ENCODE data around the gene CACNA1B. TPM values are rescaled to one million over a fixed set of nuclear protein-coding genes. Genes with fewer than 3 reads are reported as not detected.
"Not testable (repeated sequence)": the region's sequence is repeated elsewhere in the genome, so short reads cannot be mapped to it uniquely, and the experiment has no call there.

Gene CACNA1B
- total RNA-seq, result 1 to 10 TPM; 3.6 to 7.9 TPM
- polyA plus RNA-seq (2013, experiment 1 of 2), result 1.7 TPM
- polyA plus RNA-seq (2013, experiment 2 of 2), result 1.1 TPM
- long read RNA-seq, experiment 1, partial matches to known transcripts, result 0 of 2 reads
- long read RNA-seq, experiment 1, other reads (novel, unspliced or antisense), result 2 of 2 reads
- long read RNA-seq, experiment 2, partial matches to known transcripts, result 6 of 19 reads
- long read RNA-seq, experiment 2, other reads (novel, unspliced or antisense), result 13 of 19 reads
- long read RNA-seq, experiment 3, partial matches to known transcripts, result 1 of 5 reads
- long read RNA-seq, experiment 3, other reads (novel, unspliced or antisense), result 4 of 5 reads
- long read RNA-seq, experiment 4, partial matches to known transcripts, result 0 of 1 reads
- long read RNA-seq, experiment 4, other reads (novel, unspliced or antisense), result 1 of 1 reads

DNA sequence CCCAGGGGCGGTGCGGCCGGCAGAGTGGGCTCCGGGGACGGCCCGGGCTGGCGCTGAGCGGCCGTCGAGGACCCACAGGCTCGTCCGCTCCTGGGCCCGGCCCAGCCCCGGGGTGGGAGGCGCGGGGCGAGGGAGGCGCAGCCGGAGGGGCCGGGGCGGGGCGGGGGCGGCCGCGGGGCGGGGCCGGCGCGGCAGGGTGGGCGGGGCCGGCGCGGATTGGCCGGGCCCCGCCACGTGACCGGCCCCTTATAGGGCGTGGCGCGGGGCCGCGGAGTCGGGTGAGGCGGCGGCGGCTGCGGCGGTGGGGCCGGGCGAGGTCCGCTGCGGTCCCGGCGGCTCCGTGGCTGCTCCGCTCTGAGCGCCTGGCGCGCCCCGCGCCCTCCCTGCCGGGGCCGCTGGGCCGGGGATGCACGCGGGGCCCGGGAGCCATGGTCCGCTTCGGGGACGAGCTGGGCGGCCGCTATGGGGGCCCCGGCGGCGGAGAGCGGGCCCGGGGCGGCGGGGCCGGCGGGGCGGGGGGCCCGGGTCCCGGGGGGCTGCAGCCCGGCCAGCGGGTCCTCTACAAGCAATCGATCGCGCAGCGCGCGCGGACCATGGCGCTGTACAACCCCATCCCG is at the start of gene CACNA1B:
Gene CACNA1B (plus strand): TSS at position 277 of the 617 bp plus-strand sequence. CDS start 152 bp downstream, at position 429.
- H3K36me3 Mint-ChIP-seq (ENCODE audit: low read depth); H3K4me3 ChIP-seq (ENCODE audit: low read length); H3K9me3 ChIP-seq (ENCODE audit: control insufficient read depth, low read length); H3K9me3 Mint-ChIP-seq; H3K27ac Mint-ChIP-seq; H3K4me1 ChIP-seq (ENCODE audit: control insufficient read depth, insufficient read depth, low read length); H3K36me3 ChIP-seq (ENCODE audit: control insufficient read depth, insufficient read depth, low read length); H3K27ac ChIP-seq (ENCODE audit: low read depth, low read length); H3K27me3 ChIP-seq (ENCODE audit: control insufficient read depth, insufficient read depth, low read length, poor library complexity, severe bottlenecking); H3K4me3 Mint-ChIP-seq; H3K9ac ChIP-seq (ENCODE audit: extremely low read depth, low read length, poor library complexity, severe bottlenecking); H3K4me1 Mint-ChIP-seq: not testable (repeated sequence)
- peak; percentile 81 for DNase-seq
- H3K27me3 Mint-ChIP-seq (ENCODE audit: insufficient read depth), result peaks cover 38% of the 10 kb centered on the region
- WGBS, 2 experiments (ENCODE audit: insufficient coverage in 1 of 2, insufficient read length in 1 of 2), result 61% methylated on average over 64 of the region's 95 CpGs; no CpG with 5 or more reads in 1 of the 2 experiments

DNA sequence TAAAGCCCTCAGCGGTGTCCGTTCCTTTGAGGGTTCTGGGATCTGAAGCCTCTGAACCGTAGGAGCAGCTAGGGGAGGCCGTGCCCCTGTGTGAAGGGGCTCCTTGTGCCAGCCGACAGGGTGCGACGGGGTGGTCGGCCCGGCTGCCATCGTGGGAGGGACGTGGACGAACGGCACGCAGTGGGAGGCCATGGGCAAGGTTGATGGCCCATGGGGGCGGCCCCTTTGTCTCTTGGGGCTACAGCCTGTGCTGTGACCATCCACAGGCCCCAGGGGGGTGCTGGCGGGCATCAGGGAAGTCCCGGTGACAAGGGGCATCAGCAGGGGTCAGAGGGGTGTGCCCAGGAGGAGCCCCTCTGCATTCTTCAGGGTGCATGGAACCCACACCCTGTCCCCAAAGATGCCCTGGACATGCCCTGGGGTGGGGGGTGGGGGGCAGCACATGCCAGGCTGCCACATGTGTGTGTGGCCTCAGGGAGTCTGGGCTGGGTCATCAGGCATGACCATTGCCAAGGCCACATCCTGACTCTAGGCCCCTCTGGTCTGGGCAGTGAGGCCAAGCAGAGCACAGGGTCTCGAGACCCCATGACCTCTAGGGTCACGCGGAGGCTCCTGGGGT is 49.6 kb upstream of the CACNA1B start:
- peaks cover 53% of the 10 kb centered on the region for H3K36me3 ChIP-seq (ENCODE audit: control insufficient read depth, insufficient read depth, low read length)
- Mint-ChIP-seq H3K36me3 (ENCODE audit: low read depth) (peaks cover 78% of the 10 kb centered on the region), H3K4me3 (no peak overlapping the region), H3K27ac (no peak overlapping the region), H3K27me3 (ENCODE audit: insufficient read depth) (no peaks in the 10 kb centered on the region), H3K4me1 (no peaks in the 10 kb centered on the region), H3K9me3 (no peaks in the 10 kb centered on the region)
- TF ChIP-seq, protein P1, sequence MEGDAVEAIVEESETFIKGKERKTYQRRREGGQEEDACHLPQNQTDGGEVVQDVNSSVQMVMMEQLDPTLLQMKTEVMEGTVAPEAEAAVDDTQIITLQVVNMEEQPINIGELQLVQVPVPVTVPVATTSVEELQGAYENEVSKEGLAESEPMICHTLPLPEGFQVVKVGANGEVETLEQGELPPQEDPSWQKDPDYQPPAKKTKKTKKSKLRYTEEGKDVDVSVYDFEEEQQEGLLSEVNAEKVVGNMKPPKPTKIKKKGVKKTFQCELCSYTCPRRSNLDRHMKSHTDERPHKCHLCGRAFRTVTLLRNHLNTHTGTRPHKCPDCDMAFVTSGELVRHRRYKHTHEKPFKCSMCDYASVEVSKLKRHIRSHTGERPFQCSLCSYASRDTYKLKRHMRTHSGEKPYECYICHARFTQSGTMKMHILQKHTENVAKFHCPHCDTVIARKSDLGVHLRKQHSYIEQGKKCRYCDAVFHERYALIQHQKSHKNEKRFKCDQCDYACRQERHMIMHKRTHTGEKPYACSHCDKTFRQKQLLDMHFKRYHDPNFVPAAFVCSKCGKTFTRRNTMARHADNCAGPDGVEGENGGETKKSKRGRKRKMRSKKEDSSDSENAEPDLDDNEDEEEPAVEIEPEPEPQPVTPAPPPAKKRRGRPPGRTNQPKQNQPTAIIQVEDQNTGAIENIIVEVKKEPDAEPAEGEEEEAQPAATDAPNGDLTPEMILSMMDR (conservative IDR thresholded peaks at IDR 0.05), result no peak
- H3K27ac ChIP-seq (ENCODE audit: low read depth, low read length), result no peak overlapping the region
- no peaks in the 10 kb centered on the region for H3K4me1 ChIP-seq (ENCODE audit: control insufficient read depth, insufficient read depth, low read length)
- no peak for DNase-seq
- H3K9ac ChIP-seq (ENCODE audit: extremely low read depth, low read length, poor library complexity, severe bottlenecking), result no peak overlapping the region
- WGBS, 2 experiments (ENCODE audit: insufficient coverage in 1 of 2, insufficient read length in 1 of 2), result 95 to 97% methylated on average over 12 to 20 of the region's 20 CpGs
- no peaks in the 10 kb centered on the region for H3K27me3 ChIP-seq (ENCODE audit: control insufficient read depth, insufficient read depth, low read length, poor library complexity, severe bottlenecking)
- H3K9me3 ChIP-seq (ENCODE audit: control insufficient read depth, low read length), result no peaks in the 10 kb centered on the region
- no peak overlapping the region for H3K4me3 ChIP-seq (ENCODE audit: low read length)

DNA sequence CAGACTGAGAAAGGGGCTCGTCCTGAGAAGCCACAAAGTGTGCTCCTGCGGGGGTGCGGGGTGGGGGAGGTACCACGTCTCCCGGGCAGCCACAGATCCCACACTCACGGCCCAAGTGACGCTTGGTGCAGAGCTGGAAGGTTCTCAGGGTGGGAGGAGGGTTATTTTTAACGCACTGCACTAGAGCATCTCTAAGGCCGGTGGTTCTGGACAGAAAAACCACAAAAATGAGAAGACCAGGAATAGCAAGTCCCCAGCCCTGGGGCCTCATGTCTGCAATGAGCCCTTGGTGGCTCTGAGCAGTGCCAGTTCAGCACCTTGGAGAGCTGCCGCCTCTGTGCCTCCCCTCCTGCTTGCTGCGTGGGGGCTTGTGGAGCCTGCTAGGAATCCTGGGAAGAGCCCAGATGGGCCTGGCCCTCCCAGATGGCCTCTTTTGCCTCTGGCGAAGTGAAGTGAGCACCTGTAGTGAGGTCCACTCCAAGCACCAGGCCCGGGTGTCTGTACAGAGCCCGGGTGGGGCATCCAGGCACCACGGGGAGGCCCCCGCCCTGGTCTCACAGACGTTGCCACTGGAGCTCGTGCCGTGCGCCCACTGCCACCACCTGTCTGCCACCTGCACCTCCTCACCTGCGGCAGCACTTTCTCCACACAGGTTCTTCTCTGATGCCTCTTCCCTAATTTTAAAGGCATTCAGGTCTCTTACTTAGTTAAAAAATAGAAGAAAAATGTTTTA is 48.9 kb upstream of the CACNA1B start:
- Histone ChIP-seq H3K4me1 (ENCODE audit: control insufficient read depth, insufficient read depth, low read length) (no peaks in the 10 kb centered on the region), H3K9me3 (ENCODE audit: control insufficient read depth, low read length) (no peaks in the 10 kb centered on the region), H3K27ac (ENCODE audit: low read depth, low read length) (no peak overlapping the region), H3K27me3 (ENCODE audit: control insufficient read depth, insufficient read depth, low read length, poor library complexity, severe bottlenecking) (no peaks in the 10 kb centered on the region), H3K36me3 (ENCODE audit: control insufficient read depth, insufficient read depth, low read length) (peaks cover 53% of the 10 kb centered on the region), H3K9ac (ENCODE audit: extremely low read depth, low read length, poor library complexity, severe bottlenecking) (no peak overlapping the region), H3K4me3 (ENCODE audit: low read length) (no peak overlapping the region)
- Mint-ChIP-seq H3K27me3 (ENCODE audit: insufficient read depth) (no peaks in the 10 kb centered on the region), H3K27ac (no peak overlapping the region), H3K36me3 (ENCODE audit: low read depth) (peaks cover 82% of the 10 kb centered on the region), H3K4me1 (no peaks in the 10 kb centered on the region), H3K4me3 (no peak overlapping the region), H3K9me3 (no peaks in the 10 kb centered on the region)
- 90 to 98% methylated on average over 9 to 21 of the region's 21 CpGs for WGBS, 2 experiments (ENCODE audit: insufficient coverage in 1 of 2, insufficient read length in 1 of 2)
- DNase-seq, result peak; percentile 89
- TF ChIP-seq, protein P1 (conservative IDR thresholded peaks at IDR 0.05), result no peak

Data from endodermal cell (in vitro differentiated cells).